Thyroid gland (tissue), 4 donors: ENCODE measurements around the gene VCPKMT.

Experiments
- POLR2A ChIP-seq, 2 donors: fragments of 450-650 bp; IDR thresholded peaks; one replicate each; pipeline ENCODE4 v1.6.1; 2017; ENCODE audit warnings: antibody characterized with exemption in 2 of 2, mild to moderate bottlenecking in 2 of 2, moderate library complexity in 1 of 2
- TF ChIP-seq, protein P1 (sequence below), 6 experiments: fragments of 200-600 bp in 3 of 6; fragments of 450-650 bp in 3 of 6; sonication (generic) in 3 of 6; IDR thresholded peaks; one replicate each; pipeline ENCODE4 v1.5.1; 2016 to 2019; ENCODE audit warnings: antibody characterized with exemption in 6 of 6, mild to moderate bottlenecking in 2 of 6, inconsistent platforms in 1 of 6, moderate library complexity in 1 of 6

DNA sequence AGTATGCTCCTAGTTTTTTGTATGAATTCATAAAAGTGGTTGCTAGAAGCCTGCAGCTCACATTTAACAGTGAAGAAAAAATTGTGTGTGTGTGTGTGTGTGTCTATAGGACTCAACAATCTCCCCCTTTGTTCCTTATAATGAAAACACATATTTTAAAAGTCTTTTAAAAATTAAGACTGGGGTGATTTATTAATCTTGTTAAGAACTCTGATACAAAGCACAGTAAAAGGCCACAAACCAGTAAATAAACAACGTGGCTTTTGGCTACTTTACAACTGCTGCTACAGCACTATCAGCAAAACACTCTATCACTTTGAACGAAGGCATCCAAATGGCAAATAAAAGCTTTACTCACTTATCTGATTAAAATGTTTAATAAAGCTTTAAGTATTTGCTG lies 594 bp upstream of the VCPKMT start:
- TF ChIP-seq, protein P1, sequence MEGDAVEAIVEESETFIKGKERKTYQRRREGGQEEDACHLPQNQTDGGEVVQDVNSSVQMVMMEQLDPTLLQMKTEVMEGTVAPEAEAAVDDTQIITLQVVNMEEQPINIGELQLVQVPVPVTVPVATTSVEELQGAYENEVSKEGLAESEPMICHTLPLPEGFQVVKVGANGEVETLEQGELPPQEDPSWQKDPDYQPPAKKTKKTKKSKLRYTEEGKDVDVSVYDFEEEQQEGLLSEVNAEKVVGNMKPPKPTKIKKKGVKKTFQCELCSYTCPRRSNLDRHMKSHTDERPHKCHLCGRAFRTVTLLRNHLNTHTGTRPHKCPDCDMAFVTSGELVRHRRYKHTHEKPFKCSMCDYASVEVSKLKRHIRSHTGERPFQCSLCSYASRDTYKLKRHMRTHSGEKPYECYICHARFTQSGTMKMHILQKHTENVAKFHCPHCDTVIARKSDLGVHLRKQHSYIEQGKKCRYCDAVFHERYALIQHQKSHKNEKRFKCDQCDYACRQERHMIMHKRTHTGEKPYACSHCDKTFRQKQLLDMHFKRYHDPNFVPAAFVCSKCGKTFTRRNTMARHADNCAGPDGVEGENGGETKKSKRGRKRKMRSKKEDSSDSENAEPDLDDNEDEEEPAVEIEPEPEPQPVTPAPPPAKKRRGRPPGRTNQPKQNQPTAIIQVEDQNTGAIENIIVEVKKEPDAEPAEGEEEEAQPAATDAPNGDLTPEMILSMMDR (IDR thresholded peaks at IDR 0.05) = no peak
- TF ChIP-seq POLR2A (IDR thresholded peaks at IDR 0.05) = no peak
